Neuronal stem cell (in vitro differentiated cells): ENCODE measurements around the gene ETV6.

ENCODE experiments used
- DNase-seq: peaks from one replicate; pipeline ENCODE4 v3.0.0-alpha.2; 2013; ENCODE audit warnings: low spot score
- H2AFZ ChIP-seq: one replicate; pipeline ENCODE4 v1.6.1; 2013; ENCODE audit warnings: mild to moderate bottlenecking, low read length, inconsistent platforms
- H2AK5ac ChIP-seq: 2 replicates; pipeline ENCODE4 v1.6.1; 2013; ENCODE audit warnings: low read depth, mild to moderate bottlenecking, inconsistent platforms, low read length, moderate library complexity, mixed read lengths
- H2BK120ac ChIP-seq: 2 replicates; pipeline ENCODE4 v1.6.1; 2013; ENCODE audit warnings: low read depth, mild to moderate bottlenecking, inconsistent platforms, low read length, moderate library complexity, mixed read lengths
- H2BK12ac ChIP-seq: one replicate; pipeline ENCODE4 v1.6.1; 2013; ENCODE audit warnings: low read length, inconsistent platforms
- H2BK15ac ChIP-seq: 2 replicates; pipeline ENCODE4 v1.6.1; 2013; ENCODE audit warnings: mild to moderate bottlenecking, low read length, inconsistent platforms, mixed read lengths
- H2BK5ac ChIP-seq: one replicate; pipeline ENCODE4 v1.6.1; 2013; ENCODE audit warnings: inconsistent platforms, mild to moderate bottlenecking, low read length, moderate library complexity
- H3K14ac ChIP-seq: one replicate; pipeline ENCODE4 v1.6.1; 2013; ENCODE audit warnings: low read length, inconsistent platforms
- H3K18ac ChIP-seq: 2 replicates; pipeline ENCODE4 v1.6.1; 2013; ENCODE audit warnings: low read length, inconsistent platforms
- H3K23ac ChIP-seq: 2 replicates; pipeline ENCODE4 v1.6.1; 2013; ENCODE audit warnings: low read depth, mild to moderate bottlenecking, mixed read lengths, low read length, inconsistent platforms; ENCODE audit not compliant: poor library complexity
- H3K27ac ChIP-seq: replicated peaks from 3 replicates; pipeline ENCODE4 v1.5.1; 2013; ENCODE audit warnings: low read length, inconsistent platforms
- H3K27me3 ChIP-seq, 3 experiments: 2 replicates each; pipeline ENCODE4 v1.6.1; 2013; ENCODE audit warnings: low read length in 3 of 3, mild to moderate bottlenecking in 2 of 3, inconsistent platforms in 1 of 3, low read depth in 1 of 3, mixed read lengths in 1 of 3, moderate library complexity in 1 of 3; ENCODE audit not compliant: control insufficient read depth in 3 of 3, insufficient read depth in 3 of 3
- H3K36me3 ChIP-seq, 2 donors: replicated peaks in 1 of 2; 2 replicates each; pipeline ENCODE4 v1.6.1; 2013; ENCODE audit warnings: low read length in 2 of 2; ENCODE audit not compliant: control insufficient read depth in 2 of 2, insufficient read depth in 2 of 2
- H3K4ac ChIP-seq: 2 replicates; pipeline ENCODE4 v1.6.1; 2013; ENCODE audit warnings: inconsistent platforms, mild to moderate bottlenecking, low read length, moderate library complexity
- H3K4me1 ChIP-seq, 2 donors: 1 replicate in 1 of 2; 2 replicates in 1 of 2; pipeline ENCODE4 v1.6.1; 2013; ENCODE audit warnings: low read length in 2 of 2, low read depth in 1 of 2; ENCODE audit not compliant: control insufficient read depth in 2 of 2, insufficient read depth in 1 of 2
- H3K4me2 ChIP-seq: one replicate; pipeline ENCODE4 v1.6.1; 2013; ENCODE audit warnings: mild to moderate bottlenecking, low read length, inconsistent platforms; ENCODE audit not compliant: insufficient read depth, poor library complexity, severe bottlenecking
- H3K4me3 ChIP-seq, 2 donors: 2 replicates each; pipeline ENCODE4 v1.5.1; 2013; ENCODE audit warnings: low read length in 2 of 2, mild to moderate bottlenecking in 2 of 2, inconsistent platforms in 1 of 2, moderate library complexity in 1 of 2
- H3K79me1 ChIP-seq: one replicate; pipeline ENCODE4 v1.6.1; 2013; ENCODE audit warnings: low read depth, mild to moderate bottlenecking, inconsistent platforms, low read length, moderate library complexity
- H3K9ac ChIP-seq: one replicate; pipeline ENCODE4 v1.6.1; 2013; ENCODE audit warnings: mild to moderate bottlenecking, low read depth, low read length, inconsistent platforms; ENCODE audit not compliant: poor library complexity
- H3K9me3 ChIP-seq, 2 donors: replicated peaks in 1 of 2; 2 replicates each; pipeline versions ENCODE3 to v1.6.1; 2013; ENCODE audit warnings: low read length in 2 of 2, mild to moderate bottlenecking in 2 of 2, inconsistent platforms in 1 of 2, low read depth in 1 of 2, mixed read lengths in 1 of 2, moderate library complexity in 1 of 2; ENCODE audit not compliant: control insufficient read depth in 2 of 2, insufficient read depth in 1 of 2
- H4K8ac ChIP-seq: one replicate; pipeline ENCODE4 v1.6.1; 2013; ENCODE audit warnings: low read depth, mild to moderate bottlenecking, inconsistent platforms, low read length, moderate library complexity
- H4K91ac ChIP-seq: one replicate; pipeline ENCODE4 v1.6.1; 2013; ENCODE audit warnings: low read length, low read depth, mild to moderate bottlenecking, inconsistent platforms; ENCODE audit not compliant: poor library complexity
- WGBS, 2 donors: extraction: QIAGEN DNeasy Blood & Tissue Kit; methylation state at CpG; one replicate each; pipeline ENCODE4 v1.1.7; 2013; ENCODE audit warnings: missing lambda C conversion rate in 2 of 2, mixed read lengths in 1 of 2; ENCODE audit not compliant: insufficient read length in 2 of 2, insufficient replicate concordance in 1 of 2; ENCODE audit errors: extremely low coverage in 2 of 2; 5-methylcytosine and 5-hydroxymethylcytosine counted together

Gene ETV6

GRCh38 chr12:11823593-11823992 lies 174.1 kb downstream of the ETV6 start:
- Histone ChIP-seq H3K79me1 (no peaks in the 10 kb centered on the region), H3K14ac (no peak overlapping the region), H3K4me1 (peaks cover 33 to 46% of the 10 kb centered on the region in 2 donors), H3K4ac (no peak overlapping the region), H3K18ac (peak overlapping the region; percentile 60), H2BK5ac (no peak overlapping the region), H3K9ac (no peak overlapping the region), H3K4me3 (no peak overlapping the region), H2BK15ac (no peak overlapping the region), H3K27me3 (no peaks in the 10 kb centered on the region), H4K8ac (no peak overlapping the region), H2BK12ac (no peak overlapping the region), H3K23ac (no peak overlapping the region), H4K91ac (no peak overlapping the region), H2AK5ac (no peak overlapping the region), H3K36me3 (no peaks in the 10 kb centered on the region), H2AFZ (no peak overlapping the region), H3K4me2 (no peak overlapping the region), H2BK120ac (no peak overlapping the region), H3K9me3 (no peaks in the 10 kb centered on the region), H3K27ac (peak overlapping the region; percentile 79)
- no peak for DNase-seq
- no CpG with 5 or more reads among the region's 9 CpGs for WGBS, 2 donors

GRCh38 chr12:11824069-11824468 lies 174.6 kb downstream of the ETV6 start:
- no peak overlapping the region for H2AFZ ChIP-seq

GRCh38 chr12:11824736-11825135 lies 175.3 kb downstream of the ETV6 start:
- H3K14ac ChIP-seq, result no peak overlapping the region
- H3K18ac ChIP-seq, result no peak overlapping the region
- H4K8ac ChIP-seq, result no peak overlapping the region
- no peak overlapping the region for H2AK5ac ChIP-seq
- H3K4ac ChIP-seq, result no peak overlapping the region
- no peak overlapping the region for H2AFZ ChIP-seq
- no CpG with 5 or more reads among the region's 3 CpGs for WGBS, 2 donors
- H2BK15ac ChIP-seq, result no peak overlapping the region
- H3K79me1 ChIP-seq, result no peaks in the 10 kb centered on the region
- no peak overlapping the region for H4K91ac ChIP-seq
- H3K36me3 ChIP-seq, result no peaks in the 10 kb centered on the region
- no peak overlapping the region for H3K27ac ChIP-seq
- no peak overlapping the region for H2BK12ac ChIP-seq
- no peak overlapping the region for H3K23ac ChIP-seq
- H3K27me3 ChIP-seq, result no peaks in the 10 kb centered on the region
- DNase-seq, result no peak
- H2BK120ac ChIP-seq, result no peak overlapping the region
- H3K9me3 ChIP-seq, result no peaks in the 10 kb centered on the region
- H3K4me3 ChIP-seq, result no peak overlapping the region
- H2BK5ac ChIP-seq, result no peak overlapping the region
- no peak overlapping the region for H3K4me2 ChIP-seq
- no peak overlapping the region for H3K9ac ChIP-seq
- H3K4me1 ChIP-seq, result peaks cover 33 to 48% of the 10 kb centered on the region in 2 donors

More at GRCh38 chr12:11824069-11824468, 174.6 kb downstream of the ETV6 start:
- WGBS, 2 donors, result no CpG with 5 or more reads among the region's 7 CpGs
- H2BK120ac ChIP-seq, result no peak overlapping the region
- no peaks in the 10 kb centered on the region for H3K79me1 ChIP-seq
- no peak overlapping the region for H2BK12ac ChIP-seq
- peak overlapping the region; percentile 16 for H2BK15ac ChIP-seq
- H3K36me3 ChIP-seq, result no peaks in the 10 kb centered on the region
- H3K14ac ChIP-seq, result no peak overlapping the region
- no peak overlapping the region for H3K23ac ChIP-seq
- no peak overlapping the region for H3K4me2 ChIP-seq
- H3K27me3 ChIP-seq, result no peaks in the 10 kb centered on the region
- H3K9ac ChIP-seq, result no peak overlapping the region
- H3K4me3 ChIP-seq, result no peak overlapping the region
- no peak overlapping the region for H2AK5ac ChIP-seq
- H3K18ac ChIP-seq, result peak overlapping the region; percentile 50
- H4K8ac ChIP-seq, result no peak overlapping the region
- H3K4ac ChIP-seq, result no peak overlapping the region
- no peak overlapping the region for H2BK5ac ChIP-seq
- DNase-seq, result no peak
- peak overlapping the region; percentile 33 for H3K27ac ChIP-seq
- peaks cover 33 to 45% of the 10 kb centered on the region in 2 donors for H3K4me1 ChIP-seq
- no peaks in the 10 kb centered on the region for H3K9me3 ChIP-seq
- H4K91ac ChIP-seq, result no peak overlapping the region

GRCh38 chr12:11825278-11825677 lies 175.8 kb downstream of the ETV6 start:
- no CpG with 5 or more reads among the region's 7 CpGs for WGBS, 2 donors
- no peak overlapping the region for H2AFZ ChIP-seq
- H2BK15ac ChIP-seq, result no peak overlapping the region
- H3K4me2 ChIP-seq, result no peak overlapping the region
- no peak overlapping the region for H3K23ac ChIP-seq
- H3K79me1 ChIP-seq, result no peaks in the 10 kb centered on the region
- H3K4me3 ChIP-seq, result no peak overlapping the region
- no peaks in the 10 kb centered on the region for H3K27me3 ChIP-seq
- H3K4ac ChIP-seq, result no peak overlapping the region
- H3K27ac ChIP-seq, result no peak overlapping the region
- H3K4me1 ChIP-seq, result peaks cover 33 to 48% of the 10 kb centered on the region in 2 donors
- no peak for DNase-seq
- no peak overlapping the region for H2BK5ac ChIP-seq
- no peaks in the 10 kb centered on the region for H3K9me3 ChIP-seq
- H3K9ac ChIP-seq, result no peak overlapping the region
- no peak overlapping the region for H2BK12ac ChIP-seq
- H3K18ac ChIP-seq, result no peak overlapping the region
- H3K36me3 ChIP-seq, result no peaks in the 10 kb centered on the region
- no peak overlapping the region for H2AK5ac ChIP-seq
- H4K91ac ChIP-seq, result no peak overlapping the region
- H3K14ac ChIP-seq, result no peak overlapping the region
- H2BK120ac ChIP-seq, result no peak overlapping the region
- no peak overlapping the region for H4K8ac ChIP-seq
